Lower leg skin (tissue), 3 donors: ENCODE measurements around the gene PRDM15.

ENCODE experiments used
- CTCF ChIP-seq, 3 donors: fragments of 450-650 bp; IDR thresholded peaks; one replicate each; pipeline ENCODE4 v1.5.1; 2016; ENCODE audit warnings: antibody characterized with exemption in 3 of 3, mild to moderate bottlenecking in 3 of 3, moderate library complexity in 2 of 3
- POLR2A ChIP-seq, 2 donors: fragments of 450-650 bp; IDR thresholded peaks; one replicate each; pipeline ENCODE4 v1.6.1; 2016 to 2017; ENCODE audit warnings: antibody characterized with exemption in 2 of 2, mild to moderate bottlenecking in 1 of 2, moderate library complexity in 1 of 2

- no peak for TF ChIP-seq CTCF (IDR thresholded peaks at IDR 0.05)
- TF ChIP-seq POLR2A (IDR thresholded peaks at IDR 0.05) = no peak
These were observed 1.9 kb upstream of the PRDM15 start for GRCh38 chr21:41881051-41881450.
